Liver (tissue), 9 donors: ENCODE measurements around the gene PRRG4. TPM values are rescaled to one million over a fixed set of nuclear protein-coding genes. Genes with fewer than 3 reads are reported as not detected.
A peak's percentile ranks its signal among the peaks of the same experiment; 100 is the strongest.

ENCODE experiments used
- DNase-seq: peaks from one replicate; pipeline ENCODE4 v3.0.0-alpha.2; 2017; ENCODE audit warnings: low spot score
- H3K27ac ChIP-seq, 2 donors: one replicate each; pipeline ENCODE4 v1.7.0; 2013; ENCODE audit warnings: inconsistent platforms in 2 of 2, low read length in 2 of 2, control low read depth in 1 of 2, low read depth in 1 of 2, mild to moderate bottlenecking in 1 of 2
- H3K27me3 ChIP-seq, 4 donors: one replicate each; pipeline versions ENCODE4 v1.6.1 to v1.7.0; 2013; ENCODE audit warnings: low read length in 3 of 4, inconsistent platforms in 1 of 4, mild to moderate bottlenecking in 1 of 4, moderate library complexity in 1 of 4; ENCODE audit not compliant: control insufficient read depth in 4 of 4, insufficient read depth in 4 of 4
- H3K36me3 ChIP-seq, 4 donors: one replicate each; pipeline versions ENCODE4 v1.6.1 to v1.7.0; 2013; ENCODE audit warnings: low read length in 3 of 4, mild to moderate bottlenecking in 3 of 4, low read depth in 1 of 4, moderate library complexity in 1 of 4; ENCODE audit not compliant: control insufficient read depth in 4 of 4, insufficient read depth in 3 of 4
- H3K4me1 ChIP-seq, 4 donors: one replicate each; pipeline versions ENCODE4 v1.6.1 to v1.7.0; 2013; ENCODE audit warnings: low read length in 3 of 4, mild to moderate bottlenecking in 3 of 4, moderate library complexity in 1 of 4; ENCODE audit not compliant: control insufficient read depth in 4 of 4, insufficient read depth in 4 of 4
- H3K4me3 ChIP-seq, 3 donors: one replicate each; pipeline versions ENCODE4 v1.6.1 to v1.7.0; 2013; ENCODE audit warnings: low read length in 3 of 3, control low read depth in 1 of 3, low read depth in 1 of 3, mild to moderate bottlenecking in 1 of 3
- H3K9ac ChIP-seq, 2 donors: one replicate each; pipeline ENCODE4 v1.7.0; 2013; ENCODE audit warnings: low read length in 2 of 2, mild to moderate bottlenecking in 2 of 2, moderate library complexity in 2 of 2, control low read depth in 1 of 2, low read depth in 1 of 2
- H3K9me3 ChIP-seq, 4 donors: one replicate each; pipeline versions ENCODE4 v1.6.1 to v1.7.0; 2013; ENCODE audit warnings: low read length in 3 of 4; ENCODE audit not compliant: control insufficient read depth in 4 of 4
- CTCF ChIP-seq: fragments of 150-350 bp; IDR thresholded peaks from 2 replicates; pipeline ENCODE4 v1.5.1; 2017; ENCODE audit warnings: improper control_type of control experiment, low read depth, low read length; ENCODE audit not compliant: missing input control
- EGR1 ChIP-seq, 2 donors: IDR thresholded peaks; 2 replicates each; pipeline ENCODE4 v1.6.1; 2016 to 2018; ENCODE audit warnings: antibody characterized with exemption in 2 of 2, low read depth in 2 of 2
- FOXA1 ChIP-seq: IDR thresholded peaks from 2 replicates; pipeline ENCODE4 v1.6.1; 2016; ENCODE audit warnings: antibody characterized with exemption
- FOXA2 ChIP-seq: IDR thresholded peaks from 2 replicates; pipeline ENCODE4 v1.6.1; 2016; ENCODE audit warnings: antibody characterized with exemption
- GABPA ChIP-seq, 2 donors: IDR thresholded peaks in 1 of 2; conservative IDR thresholded peaks in 1 of 2; 2 replicates each; pipeline ENCODE4 v1.6.1; 2016; ENCODE audit warnings: antibody characterized with exemption in 2 of 2, mild to moderate bottlenecking in 1 of 2, moderate library complexity in 1 of 2
- HNF4A ChIP-seq, 2 donors: conservative IDR thresholded peaks; 2 replicates each; pipeline ENCODE4 v1.6.1; 2016; ENCODE audit warnings: antibody characterized with exemption in 2 of 2, mild to moderate bottlenecking in 2 of 2
- HNF4G ChIP-seq: IDR thresholded peaks from 2 replicates; pipeline ENCODE4 v1.6.1; 2016; ENCODE audit warnings: antibody characterized with exemption
- JUND ChIP-seq, 2 donors: IDR thresholded peaks; 2 replicates each; pipeline ENCODE4 v1.6.1; 2016; ENCODE audit warnings: antibody characterized with exemption in 2 of 2
- NR2F2 ChIP-seq: IDR thresholded peaks from 2 replicates; pipeline ENCODE4 v1.6.1; 2016; ENCODE audit warnings: antibody characterized with exemption
- RAD21 ChIP-seq, 2 donors: IDR thresholded peaks; 2 replicates each; pipeline ENCODE4 v1.6.1; 2016; ENCODE audit warnings: antibody characterized with exemption in 2 of 2, mild to moderate bottlenecking in 2 of 2
- REST ChIP-seq: IDR thresholded peaks from 2 replicates; pipeline ENCODE4 v1.6.1; 2016; ENCODE audit warnings: antibody characterized with exemption, mild to moderate bottlenecking
- RXRA ChIP-seq, 2 donors: IDR thresholded peaks; 2 replicates each; pipeline ENCODE4 v1.6.1; 2017 to 2018; ENCODE audit warnings: antibody characterized with exemption in 2 of 2, mild to moderate bottlenecking in 1 of 2
- SP1 ChIP-seq: IDR thresholded peaks from 2 replicates; pipeline ENCODE4 v1.6.1; 2018; ENCODE audit warnings: antibody characterized with exemption, mild to moderate bottlenecking
- TAF1 ChIP-seq: conservative IDR thresholded peaks from 2 replicates; pipeline ENCODE4 v1.6.1; 2016; ENCODE audit warnings: antibody characterized with exemption, mild to moderate bottlenecking
- YY1 ChIP-seq: IDR thresholded peaks from 2 replicates; pipeline ENCODE4 v1.6.1; 2016; ENCODE audit warnings: antibody characterized with exemption, mild to moderate bottlenecking
- ZBTB33 ChIP-seq: IDR thresholded peaks from 2 replicates; pipeline ENCODE4 v1.6.1; 2016; ENCODE audit warnings: antibody characterized with exemption
- WGBS: extraction: QIAGEN DNeasy Blood & Tissue Kit; methylation state at CpG from one replicate; pipeline ENCODE4 v1.1.7; 2013; 5-methylcytosine and 5-hydroxymethylcytosine counted together
- polyA plus RNA-seq, 2 donors: library from polyadenylated mRNA; stranded (reverse) in 1 of 2; unstranded in 1 of 2; fragments of 200-250 nt in 1 of 2; fragments of >200 nt in 1 of 2; fragmentation: Nextera tagmentation in 1 of 2; extraction: Ambion mirVana in 1 of 2; gene quantifications; one replicate each; pipeline versions ENCODE4 v1.2.1 to v1.2.3, GENCODE V29; 2013 to 2015
- total RNA-seq, 2 donors: library from RNA; depleted of rRNA; stranded (reverse); fragments of >200 nt; gene quantifications; one replicate each; pipeline ENCODE4 v1.2.3, GENCODE V29; 2014
- TF ChIP-seq, protein P1 (sequence below): IDR thresholded peaks from 2 replicates; pipeline ENCODE4 v1.6.1; 2016; ENCODE audit warnings: antibody characterized with exemption
- TF ChIP-seq, protein P2 (sequence below): IDR thresholded peaks from 2 replicates; pipeline ENCODE4 v1.6.1; 2016; ENCODE audit warnings: antibody characterized with exemption
- donor health status: healthy.
- donor health status: healthy.
- donor health status: healthy.
- donor health status: healthy.
- donor health status: healthy.

The PRRG4 gene
- total and polyA plus RNA-seq, 4 donors, result 3.4 to 12.0 (median 5.9) TPM

GRCh38 chr11:32894921-32895320 is 65.2 kb downstream of the PRRG4 start:
- no peak for DNase-seq
- Histone ChIP-seq H3K4me1 (peaks cover 0 to 15% (median 10%) of the 10 kb centered on the region in 4 donors), H3K4me3 (no peak overlapping the region), H3K27ac (peak overlapping the region in 1 of 2 donors; percentile 85), H3K9me3 (no peaks in the 10 kb centered on the region), H3K27me3 (no peaks in the 10 kb centered on the region), H3K36me3 (no peaks in the 10 kb centered on the region), H3K9ac (peak overlapping the region in 1 of 2 donors; percentile 70)
- TF ChIP-seq FOXA1 (no peak), HNF4A (conservative IDR thresholded peaks at IDR 0.05) (no peak), HNF4G (no peak), ZBTB33 (no peak), GABPA (IDR thresholded peaks at IDR 0.05 in 1 of 2, conservative IDR thresholded peaks at IDR 0.05 in 1 of 2) (no peak), SP1 (no peak), TAF1 (no peak), RAD21 (IDR thresholded peaks at IDR 0.05) (no peak), REST (no peak), YY1 (no peak), RXRA (IDR thresholded peaks at IDR 0.05) (no peak), JUND (IDR thresholded peaks at IDR 0.05) (no peak), FOXA2 (no peak), NR2F2 (no peak), CTCF (no peak), EGR1 (IDR thresholded peaks at IDR 0.05; ENCODE audit: low read depth in 2 of 2) (no peak)
- TF ChIP-seq, protein P1, sequence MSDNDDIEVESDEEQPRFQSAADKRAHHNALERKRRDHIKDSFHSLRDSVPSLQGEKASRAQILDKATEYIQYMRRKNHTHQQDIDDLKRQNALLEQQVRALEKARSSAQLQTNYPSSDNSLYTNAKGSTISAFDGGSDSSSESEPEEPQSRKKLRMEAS, result no peak
- TF ChIP-seq, protein P2, sequence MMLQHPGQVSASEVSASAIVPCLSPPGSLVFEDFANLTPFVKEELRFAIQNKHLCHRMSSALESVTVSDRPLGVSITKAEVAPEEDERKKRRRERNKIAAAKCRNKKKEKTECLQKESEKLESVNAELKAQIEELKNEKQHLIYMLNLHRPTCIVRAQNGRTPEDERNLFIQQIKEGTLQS, result no peak
- 92% methylated on average over 3 of the region's 3 CpGs for WGBS
